GM12872 (cell line): ENCODE results near the gene CAPN12.
A peak's percentile ranks its signal among the peaks of the same experiment; 100 is the strongest.

Source experiments
- CTCF ChIP-seq: IDR thresholded peaks from 3 replicates; pipeline ENCODE4 v1.5.1; 2011; ENCODE audit warnings: low read depth, mild to moderate bottlenecking, low read length, moderate library complexity; ENCODE audit not compliant: insufficient read depth

The CAPN12 gene

GRCh38 chr19:38690832-38691231 is 53.4 kb downstream of the CAPN12 start:
- no peak for TF ChIP-seq CTCF

GRCh38 chr19:38690146-38690545 is 54.1 kb downstream of the CAPN12 start:
- no peak for TF ChIP-seq CTCF

- TF ChIP-seq CTCF = no peak
Measured at GRCh38 chr19:38687837-38688378, 56.4 kb downstream of the CAPN12 start.

- 0 out of 3 replicates have a peak, but pooled peaks have one; percentile 19 for TF ChIP-seq CTCF
Measured at GRCh38 chr19:38686530-38686888, 57.8 kb downstream of the CAPN12 start.

- TF ChIP-seq CTCF = peak; percentile 59
Measured at GRCh38 chr19:38685666-38686529, 58.4 kb downstream of the CAPN12 start.

- no peak for TF ChIP-seq CTCF
Measured at GRCh38 chr19:38684862-38685665, 59.2 kb downstream of the CAPN12 start.
